ENCODE data around the gene ALKBH1. TPM values are rescaled to one million over a fixed set of nuclear protein-coding genes. Genes with fewer than 3 reads are reported as not detected.

Gene ALKBH1
- total and polyA plus RNA-seq, 2 donors (not counting 1 experiment from before 2014, with no cell fraction given), result 8.8 to 21.8 TPM

DNA sequence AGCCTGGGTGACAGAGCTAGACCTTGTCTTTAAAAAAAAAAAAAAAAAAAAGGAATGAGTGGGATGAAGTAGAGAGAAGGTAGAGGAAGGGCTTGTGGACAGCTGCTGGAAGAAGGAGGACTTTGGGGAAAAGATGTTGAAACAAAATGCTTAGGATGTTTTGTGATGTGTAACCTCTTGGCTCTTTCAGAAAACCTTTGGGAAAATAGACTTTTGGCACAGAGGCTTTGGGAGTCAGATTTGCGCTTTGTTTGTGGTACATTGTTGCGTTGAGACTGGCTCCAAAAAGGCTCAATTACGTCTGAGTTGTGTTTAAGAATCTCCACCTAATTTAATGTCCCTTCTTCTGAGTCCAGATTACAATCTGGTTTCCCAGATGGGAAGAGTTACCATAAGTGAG is 58.5 kb downstream of the ALKBH1 start:
- CTCF ChIA-PET, result no interaction called here
- Mint-ChIP-seq H3K4me1 (no peaks in the 10 kb centered on the region), H3K4me3 (no peak overlapping the region), H3K27ac (no peak overlapping the region), H3K9me3 (ENCODE audit: insufficient read depth) (no peaks in the 10 kb centered on the region), H3K27me3 (no peaks in the 10 kb centered on the region)
- H4K20me1 ChIP-seq (ENCODE audit: control insufficient read depth, insufficient read depth, low read length, poor library complexity, severe bottlenecking), result no peaks in the 10 kb centered on the region
- POLR2A ChIA-PET, result no interaction called here
- DNase-seq (no peak), ATAC-seq (ENCODE audit: low read depth) (no peak)
- no peak overlapping the region for H2AFZ ChIP-seq (ENCODE audit: insufficient read depth, low read depth, low read length, poor library complexity, severe bottlenecking)
- no peak overlapping the region for H3K9ac ChIP-seq (ENCODE audit: low read length)
- H3K4me3 ChIP-seq (ENCODE audit: control extremely low read depth in 1 of 5, extremely low read depth in 1 of 5, insufficient read depth in 1 of 5, low read depth in 2 of 5, low read length in 4 of 5), result no peak overlapping the region
- intact Hi-C loops (cut with micrococcal nuclease), result loop anchor here (10.0 kb wide), 1 partner anchor 55 kb away; no protein-coding TSS in a partner anchor
- H3K36me3 ChIP-seq (replicated peaks in 1 of 2; ENCODE audit: control extremely low read depth in 1 of 2, control insufficient read depth in 1 of 2, extremely low read depth in 1 of 2, insufficient read depth in 2 of 2, low read length in 1 of 2), result no peaks in the 10 kb centered on the region
- peaks cover 0 to 3% of the 10 kb centered on the region in 2 donors for H3K4me1 ChIP-seq (ENCODE audit: control insufficient read depth in 2 of 2, insufficient read depth in 2 of 2, low read length in 2 of 2)
- TF ChIP-seq EZH2 (IDR thresholded peaks at IDR 0.05; ENCODE audit: borderline replicate concordance, insufficient read depth, low read depth, low read length, poor library complexity, severe bottlenecking), result no peak
- TF ChIP-seq, protein P1, sequence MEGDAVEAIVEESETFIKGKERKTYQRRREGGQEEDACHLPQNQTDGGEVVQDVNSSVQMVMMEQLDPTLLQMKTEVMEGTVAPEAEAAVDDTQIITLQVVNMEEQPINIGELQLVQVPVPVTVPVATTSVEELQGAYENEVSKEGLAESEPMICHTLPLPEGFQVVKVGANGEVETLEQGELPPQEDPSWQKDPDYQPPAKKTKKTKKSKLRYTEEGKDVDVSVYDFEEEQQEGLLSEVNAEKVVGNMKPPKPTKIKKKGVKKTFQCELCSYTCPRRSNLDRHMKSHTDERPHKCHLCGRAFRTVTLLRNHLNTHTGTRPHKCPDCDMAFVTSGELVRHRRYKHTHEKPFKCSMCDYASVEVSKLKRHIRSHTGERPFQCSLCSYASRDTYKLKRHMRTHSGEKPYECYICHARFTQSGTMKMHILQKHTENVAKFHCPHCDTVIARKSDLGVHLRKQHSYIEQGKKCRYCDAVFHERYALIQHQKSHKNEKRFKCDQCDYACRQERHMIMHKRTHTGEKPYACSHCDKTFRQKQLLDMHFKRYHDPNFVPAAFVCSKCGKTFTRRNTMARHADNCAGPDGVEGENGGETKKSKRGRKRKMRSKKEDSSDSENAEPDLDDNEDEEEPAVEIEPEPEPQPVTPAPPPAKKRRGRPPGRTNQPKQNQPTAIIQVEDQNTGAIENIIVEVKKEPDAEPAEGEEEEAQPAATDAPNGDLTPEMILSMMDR (IDR thresholded peaks at IDR 0.05), result no peak
- no CpG with 5 or more reads among the region's 3 CpGs for WGBS (ENCODE audit: insufficient coverage)
- no peaks in the 10 kb centered on the region for H3K79me2 ChIP-seq (ENCODE audit: control insufficient read depth, insufficient read depth, low read length)
- no peak overlapping the region for H3K27ac ChIP-seq (ENCODE audit: low read length in 2 of 2)
- no peaks in the 10 kb centered on the region for H3K27me3 ChIP-seq (replicated peaks in 1 of 4; ENCODE audit: control extremely low read depth in 1 of 4, control insufficient read depth in 3 of 4, insufficient read depth in 4 of 4, low read length in 3 of 4)
- peaks cover 0 to 3% (median 0%) of the 10 kb centered on the region in 3 donors for H3K9me3 ChIP-seq (ENCODE audit: control extremely low read depth in 1 of 3, control insufficient read depth in 2 of 3, insufficient read depth in 1 of 3, low read length in 2 of 3)
- no peak overlapping the region for H3K4me2 ChIP-seq (replicated peaks; ENCODE audit: low read depth, low read length, poor library complexity, severe bottlenecking)

DNA sequence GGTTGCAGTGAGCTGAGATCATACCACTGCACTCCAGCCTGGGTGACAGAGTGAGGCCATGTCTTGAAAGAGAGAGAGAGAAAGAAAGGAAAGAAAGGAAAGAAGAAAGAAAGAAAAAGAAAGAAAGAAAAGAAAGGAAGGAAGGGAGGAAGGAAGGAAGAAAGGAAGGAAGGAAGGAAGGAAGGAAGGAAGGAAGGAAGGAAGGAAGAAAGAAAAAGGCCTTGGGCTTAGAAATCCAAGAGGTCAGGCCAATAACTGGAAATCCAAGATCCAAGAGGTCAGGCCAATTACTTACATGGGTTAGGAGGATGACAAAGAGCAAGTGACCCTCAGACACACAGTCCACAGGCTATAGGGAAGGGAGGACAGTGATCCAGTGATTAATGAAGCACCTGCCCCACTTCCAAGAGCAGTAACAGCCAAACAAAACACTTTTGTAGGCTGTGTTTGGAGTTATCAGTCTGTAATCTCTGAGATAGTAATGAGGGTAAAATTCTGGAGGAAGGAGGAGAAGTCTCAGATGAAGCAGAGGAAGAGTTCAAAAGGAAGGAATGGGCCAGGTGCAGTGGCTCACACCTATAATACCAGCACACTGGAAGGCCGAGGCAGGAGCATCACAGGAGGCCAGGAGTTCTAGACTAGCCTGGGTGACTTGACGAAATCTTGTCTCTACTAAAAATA is 59.2 kb downstream of the ALKBH1 start:
- intact Hi-C loops (cut with micrococcal nuclease), result loop anchor here (10.0 kb wide), 1 partner anchor 54 kb away; no protein-coding TSS in a partner anchor
- H3K4me3 ChIP-seq (ENCODE audit: control extremely low read depth in 1 of 5, extremely low read depth in 1 of 5, insufficient read depth in 1 of 5, low read depth in 2 of 5, low read length in 4 of 5), result no peak overlapping the region
- 72% methylated on average over 2 of the region's 2 CpGs for WGBS (ENCODE audit: insufficient coverage)
- H3K79me2 ChIP-seq (ENCODE audit: control insufficient read depth, insufficient read depth, low read length), result no peaks in the 10 kb centered on the region
- H3K4me2 ChIP-seq (replicated peaks; ENCODE audit: low read depth, low read length, poor library complexity, severe bottlenecking), result no peak overlapping the region
- peaks cover 0 to 3% (median 0%) of the 10 kb centered on the region in 3 donors for H3K9me3 ChIP-seq (ENCODE audit: control extremely low read depth in 1 of 3, control insufficient read depth in 2 of 3, insufficient read depth in 1 of 3, low read length in 2 of 3)
- no peak overlapping the region for H3K27ac ChIP-seq (ENCODE audit: low read length in 2 of 2)
- H3K9me3 Mint-ChIP-seq (ENCODE audit: insufficient read depth), result no peaks in the 10 kb centered on the region
- no peak for TF ChIP-seq EZH2 (IDR thresholded peaks at IDR 0.05; ENCODE audit: borderline replicate concordance, insufficient read depth, low read depth, low read length, poor library complexity, severe bottlenecking)
- no peak overlapping the region for H3K4me3 Mint-ChIP-seq
- DNase-seq (no peak), ATAC-seq (ENCODE audit: low read depth) (no peak)
- H3K4me1 ChIP-seq (ENCODE audit: control insufficient read depth in 2 of 2, insufficient read depth in 2 of 2, low read length in 2 of 2), result peaks cover 0 to 3% of the 10 kb centered on the region in 2 donors
- no peaks in the 10 kb centered on the region for H4K20me1 ChIP-seq (ENCODE audit: control insufficient read depth, insufficient read depth, low read length, poor library complexity, severe bottlenecking)
- H3K36me3 ChIP-seq (replicated peaks in 1 of 2; ENCODE audit: control extremely low read depth in 1 of 2, control insufficient read depth in 1 of 2, extremely low read depth in 1 of 2, insufficient read depth in 2 of 2, low read length in 1 of 2), result no peaks in the 10 kb centered on the region
- no peaks in the 10 kb centered on the region for H3K27me3 Mint-ChIP-seq
- CTCF ChIA-PET, result no interaction called here
- no peak overlapping the region for H2AFZ ChIP-seq (ENCODE audit: insufficient read depth, low read depth, low read length, poor library complexity, severe bottlenecking)
- POLR2A ChIA-PET, result no interaction called here
- no peak overlapping the region for H3K9ac ChIP-seq (ENCODE audit: low read length)
- H3K27me3 ChIP-seq (replicated peaks in 1 of 4; ENCODE audit: control extremely low read depth in 1 of 4, control insufficient read depth in 3 of 4, insufficient read depth in 4 of 4, low read length in 3 of 4), result no peaks in the 10 kb centered on the region
- H3K4me1 Mint-ChIP-seq, result no peaks in the 10 kb centered on the region
- no peak overlapping the region for H3K27ac Mint-ChIP-seq
